HG03378 (cell line): ENCODE results near the gene PTBP3.
"Not testable (repeated sequence)": the region's sequence is repeated elsewhere in the genome, so short reads cannot be mapped to it uniquely, and the experiment has no call there.

ENCODE experiments used
- ATAC-seq: cut with Tn5 transposase; IDR thresholded peaks from one replicate; pipeline ENCODE4 v1.9.1; 2021; ENCODE audit warnings: mild to moderate bottlenecking, moderate library complexity; ENCODE audit not compliant: unreplicated experiment

Gene PTBP3

GRCh38 chr9:112224401-112225289 is 108.8 kb downstream of the PTBP3 start:
- ATAC-seq: no peak

DNA sequence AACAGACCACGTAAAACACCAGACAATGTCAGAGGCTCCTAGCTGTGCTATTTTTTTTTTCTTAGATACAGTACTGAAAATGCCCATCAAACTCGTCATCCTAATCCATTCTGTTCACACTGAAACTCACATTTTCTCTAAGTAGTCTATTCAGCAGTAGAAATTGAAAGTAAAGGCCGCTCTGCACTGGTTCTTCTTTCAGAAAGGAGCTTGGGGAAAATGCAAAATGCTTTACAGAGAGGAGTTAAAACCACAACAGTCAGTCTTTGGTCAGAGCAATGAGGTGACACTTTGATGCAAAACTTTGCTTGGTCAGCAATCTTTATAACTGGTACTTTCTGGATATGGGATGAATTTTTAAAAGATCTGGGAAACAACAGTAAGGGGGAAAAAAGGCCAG is 114.5 kb downstream of the PTBP3 start:
- peak; percentile 93 for ATAC-seq

- ATAC-seq: no peak
Measured at GRCh38 chr9:112212926-112213325, 120.5 kb downstream of the PTBP3 start.

- ATAC-seq: no peak
Measured at GRCh38 chr9:112207451-112207850, 126.0 kb downstream of the PTBP3 start.

GRCh38 chr9:112203536-112203935 is 129.9 kb downstream of the PTBP3 start:
- no peak for ATAC-seq

DNA sequence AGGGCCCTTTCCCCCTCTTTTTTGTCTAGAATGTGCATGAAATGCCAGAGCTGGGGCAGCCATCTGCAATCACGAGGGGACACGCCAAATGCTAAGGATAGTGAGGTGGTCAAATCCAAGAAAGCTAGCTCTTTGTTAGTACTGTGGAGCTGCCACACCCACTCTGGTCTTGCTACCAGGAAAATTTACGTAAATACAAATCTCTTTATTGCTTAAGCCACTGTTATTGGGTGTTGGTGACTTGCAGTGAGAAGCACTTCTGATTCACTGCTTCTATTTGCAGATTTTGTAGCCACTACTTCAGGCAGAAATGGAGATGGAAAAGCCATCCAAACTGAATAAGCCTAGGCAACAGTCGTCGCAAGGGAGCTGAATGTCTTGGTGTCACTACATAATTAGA is 132.7 kb downstream of the PTBP3 start:
- ATAC-seq: no peak

DNA sequence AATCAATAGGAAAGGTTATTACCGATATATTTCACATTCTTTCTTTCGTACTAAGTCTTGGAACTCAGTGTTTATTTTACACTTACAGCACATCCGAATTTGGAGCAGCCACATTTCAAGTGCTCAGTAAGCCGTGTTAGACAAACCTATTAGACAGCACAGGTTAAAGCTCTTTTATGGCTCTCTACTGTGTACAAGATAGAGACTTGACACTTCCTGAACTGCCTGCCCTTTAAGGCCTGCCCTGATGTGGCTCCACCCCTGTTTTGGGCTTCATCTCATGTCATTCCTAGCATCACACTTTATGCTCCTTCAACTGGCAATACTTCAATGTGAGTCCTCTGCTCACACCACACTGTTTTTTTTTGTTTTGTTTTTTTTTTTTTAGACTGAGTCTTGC is 134.8 kb downstream of the PTBP3 start:
- no peak for ATAC-seq

DNA sequence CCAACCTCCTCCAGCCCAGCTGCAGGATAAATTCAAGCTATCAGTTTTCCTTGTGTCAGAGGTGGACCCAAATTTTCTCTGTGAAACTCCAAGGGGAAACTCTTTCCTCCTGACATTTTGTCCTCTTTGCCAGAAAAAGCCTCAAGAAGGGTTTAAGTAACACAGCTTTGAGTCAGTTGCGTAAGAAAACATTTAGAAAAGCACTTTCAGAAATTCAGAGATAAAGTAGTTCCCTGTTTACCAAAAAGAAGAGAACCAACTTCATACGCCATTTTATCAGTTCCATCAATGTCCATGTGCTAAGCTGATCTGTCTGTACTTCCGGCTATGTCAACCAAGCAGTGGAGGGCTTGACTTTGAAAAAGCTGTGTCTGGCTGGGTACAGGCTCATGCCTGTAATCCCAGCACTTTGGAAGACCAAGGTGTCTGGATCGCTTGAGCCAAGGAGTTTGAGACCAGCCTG is 138.4 kb downstream of the PTBP3 start:
- no peak for ATAC-seq

DNA sequence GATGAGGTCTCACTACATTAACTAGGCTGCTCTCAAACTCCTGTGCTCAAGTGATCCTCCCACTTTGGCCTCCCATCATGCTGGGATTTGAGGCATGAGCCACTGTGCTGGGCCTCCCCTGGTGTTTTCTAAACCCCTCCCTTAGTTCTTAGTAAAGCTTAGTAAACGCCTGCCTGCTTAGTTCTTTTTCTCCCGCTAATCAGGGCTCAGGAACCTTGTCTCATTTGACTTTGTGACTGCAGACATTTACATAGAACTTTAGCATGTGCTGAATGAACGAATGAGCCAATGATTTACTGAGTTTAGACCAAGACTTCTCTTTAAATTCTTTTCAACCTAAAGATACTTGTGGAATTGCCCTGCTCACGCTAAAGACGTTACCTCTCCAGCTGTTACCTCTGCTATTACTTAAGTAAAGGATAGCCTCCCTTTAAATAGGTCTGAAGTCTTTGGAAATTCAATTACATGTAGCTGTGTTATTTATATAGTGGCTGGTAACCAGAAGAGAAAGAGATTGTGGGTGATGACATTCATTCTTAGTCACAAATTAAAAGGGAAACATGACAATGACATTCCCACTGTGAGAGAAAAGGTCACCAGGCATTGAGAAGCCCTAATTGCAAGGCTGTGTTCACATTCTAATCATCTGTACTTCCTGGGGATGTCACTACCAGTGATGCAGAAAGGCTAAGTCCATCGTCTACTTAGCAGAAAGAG is 139.7 kb downstream of the PTBP3 start:
- ATAC-seq: no peak

- ATAC-seq: not testable (repeated sequence)
Measured at GRCh38 chr9:112190320-112190719, 143.1 kb downstream of the PTBP3 start.

GRCh38 chr9:112188884-112189283 is 144.5 kb downstream of the PTBP3 start:
- ATAC-seq: no peak

- no peak for ATAC-seq
Measured at GRCh38 chr9:112187404-112187803, 146.0 kb downstream of the PTBP3 start.

- ATAC-seq: no peak
Measured at GRCh38 chr9:112186695-112187094, 146.7 kb downstream of the PTBP3 start.

GRCh38 chr9:112184946-112185345 is 148.5 kb downstream of the PTBP3 start:
- ATAC-seq: no peak

GRCh38 chr9:112184221-112184620 is 149.2 kb downstream of the PTBP3 start:
- no peak for ATAC-seq

GRCh38 chr9:112180387-112180881 is 153.0 kb downstream of the PTBP3 start:
- peak; percentile 43 for ATAC-seq

GRCh38 chr9:112179816-112180215 is 153.6 kb downstream of the PTBP3 start:
- no peak for ATAC-seq

DNA sequence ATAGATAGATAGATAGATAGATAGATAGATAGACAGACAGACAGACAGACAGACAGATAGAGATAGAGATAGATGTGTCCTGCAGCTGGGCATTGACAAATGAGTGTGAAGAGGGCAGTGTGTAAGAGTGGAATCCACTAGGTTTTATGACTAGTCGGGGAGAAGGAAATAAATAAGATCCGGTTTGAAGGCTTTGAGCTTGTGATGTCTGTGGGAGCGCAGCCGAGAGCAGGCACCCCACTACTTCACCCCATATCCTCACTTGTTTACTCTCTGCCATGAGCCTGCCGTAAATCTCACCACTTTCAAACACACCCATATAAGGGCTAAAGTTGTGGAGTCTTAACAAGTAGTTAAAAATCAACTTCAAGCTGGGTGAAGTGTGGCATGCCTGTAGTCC is 156.9 kb downstream of the PTBP3 start:
- ATAC-seq: no peak

DNA sequence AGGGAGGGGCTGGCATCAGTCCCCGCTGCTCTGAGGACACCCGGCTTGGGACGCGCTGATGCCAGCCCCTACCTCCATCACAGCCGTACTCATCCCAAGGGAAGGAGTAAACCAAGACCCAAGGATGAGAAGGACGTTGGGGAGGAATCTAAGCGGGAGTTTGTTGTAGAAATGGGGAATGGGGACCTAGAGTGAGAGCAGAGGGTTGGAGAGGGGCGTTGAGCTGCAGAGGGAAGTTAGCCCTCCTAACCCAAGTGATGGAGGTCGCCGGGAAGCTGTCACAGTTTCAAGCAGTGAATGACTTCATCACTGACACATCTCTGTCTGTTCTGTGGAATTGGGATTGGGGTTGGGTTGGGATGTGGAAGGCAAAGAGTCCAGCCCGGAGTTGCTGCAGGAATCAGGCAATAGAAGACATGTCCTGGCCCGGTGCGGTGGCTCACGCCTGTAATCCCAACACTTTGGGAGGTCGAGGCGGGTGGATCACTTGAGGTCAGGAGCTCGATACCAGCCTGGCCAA is 157.6 kb downstream of the PTBP3 start:
- no peak for ATAC-seq

GRCh38 chr9:112174965-112175795 is 158.2 kb downstream of the PTBP3 start, which contains the start of gene SUSD1:
Gene SUSD1, minus strand, starts transcription at chr9:112175297. Its CDS starts 62 bp downstream, at chr9:112175235.
- peak; percentile 22 for ATAC-seq
